ENCODE results near the gene EDAR. TPM values are rescaled to one million over a fixed set of nuclear protein-coding genes. Genes with fewer than 3 reads are reported as not detected.

EDAR gene
- total RNA-seq, 4 donors from 2014 or later = 0.38 to 5.0 (median 0.88) TPM; not detected in 1

DNA sequence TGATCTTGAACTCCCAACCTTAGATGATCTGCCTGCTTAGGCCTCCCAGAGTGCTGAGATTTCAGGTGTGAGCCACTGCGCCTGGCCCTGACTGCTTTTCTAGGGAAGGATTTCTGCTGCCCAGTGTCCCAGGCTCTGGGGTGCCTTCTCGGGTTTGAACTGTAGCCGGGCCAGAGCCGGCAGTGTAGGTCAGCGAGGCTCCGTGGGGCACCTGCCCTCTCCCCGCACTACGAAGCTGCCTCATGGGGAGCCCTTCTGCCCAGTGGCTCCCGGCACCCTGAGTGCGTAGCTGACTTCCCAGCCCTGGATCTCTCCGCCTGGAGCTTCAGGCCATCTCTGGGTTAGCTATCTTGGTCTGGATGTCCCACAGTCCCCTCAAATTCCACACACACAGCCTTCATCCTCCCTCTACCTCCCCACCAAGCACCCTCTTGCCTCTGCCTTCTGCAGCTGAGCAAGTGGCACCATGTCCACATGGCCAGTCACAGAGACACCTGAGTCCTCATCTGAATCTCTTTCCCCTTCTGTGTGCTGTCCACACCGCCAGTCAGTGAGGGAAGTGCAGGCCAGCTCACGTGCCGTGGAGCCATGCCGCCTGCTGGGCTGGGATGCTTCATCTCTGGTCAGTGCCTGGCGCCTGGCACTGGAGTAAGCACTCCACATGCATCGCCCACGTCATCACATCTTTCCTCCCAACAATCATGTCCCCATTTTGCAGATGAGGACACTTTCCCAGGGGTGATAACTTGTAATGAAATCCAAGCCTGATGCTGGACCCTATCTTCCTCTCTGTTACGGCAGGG, 69.2 kb downstream of the EDAR start:
- TF ChIP-seq POLR2A (IDR thresholded peaks at IDR 0.05) = no peak
- TF ChIP-seq, protein P1, sequence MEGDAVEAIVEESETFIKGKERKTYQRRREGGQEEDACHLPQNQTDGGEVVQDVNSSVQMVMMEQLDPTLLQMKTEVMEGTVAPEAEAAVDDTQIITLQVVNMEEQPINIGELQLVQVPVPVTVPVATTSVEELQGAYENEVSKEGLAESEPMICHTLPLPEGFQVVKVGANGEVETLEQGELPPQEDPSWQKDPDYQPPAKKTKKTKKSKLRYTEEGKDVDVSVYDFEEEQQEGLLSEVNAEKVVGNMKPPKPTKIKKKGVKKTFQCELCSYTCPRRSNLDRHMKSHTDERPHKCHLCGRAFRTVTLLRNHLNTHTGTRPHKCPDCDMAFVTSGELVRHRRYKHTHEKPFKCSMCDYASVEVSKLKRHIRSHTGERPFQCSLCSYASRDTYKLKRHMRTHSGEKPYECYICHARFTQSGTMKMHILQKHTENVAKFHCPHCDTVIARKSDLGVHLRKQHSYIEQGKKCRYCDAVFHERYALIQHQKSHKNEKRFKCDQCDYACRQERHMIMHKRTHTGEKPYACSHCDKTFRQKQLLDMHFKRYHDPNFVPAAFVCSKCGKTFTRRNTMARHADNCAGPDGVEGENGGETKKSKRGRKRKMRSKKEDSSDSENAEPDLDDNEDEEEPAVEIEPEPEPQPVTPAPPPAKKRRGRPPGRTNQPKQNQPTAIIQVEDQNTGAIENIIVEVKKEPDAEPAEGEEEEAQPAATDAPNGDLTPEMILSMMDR (IDR thresholded peaks at IDR 0.05) = no peak
- H3K27me3 ChIP-seq = no peaks in the 10 kb centered on the region
- DNase-seq = peak in 2 of 3 donors; percentile 21 to 36
- H3K36me3 ChIP-seq = no peaks in the 10 kb centered on the region
- no peak overlapping the region for H3K4me3 ChIP-seq
- H3K9me3 ChIP-seq = no peaks in the 10 kb centered on the region
- H3K27ac ChIP-seq = no peak overlapping the region
- peaks cover 0 to 4% (median 0%) of the 10 kb centered on the region in 4 donors for H3K4me1 ChIP-seq

DNA sequence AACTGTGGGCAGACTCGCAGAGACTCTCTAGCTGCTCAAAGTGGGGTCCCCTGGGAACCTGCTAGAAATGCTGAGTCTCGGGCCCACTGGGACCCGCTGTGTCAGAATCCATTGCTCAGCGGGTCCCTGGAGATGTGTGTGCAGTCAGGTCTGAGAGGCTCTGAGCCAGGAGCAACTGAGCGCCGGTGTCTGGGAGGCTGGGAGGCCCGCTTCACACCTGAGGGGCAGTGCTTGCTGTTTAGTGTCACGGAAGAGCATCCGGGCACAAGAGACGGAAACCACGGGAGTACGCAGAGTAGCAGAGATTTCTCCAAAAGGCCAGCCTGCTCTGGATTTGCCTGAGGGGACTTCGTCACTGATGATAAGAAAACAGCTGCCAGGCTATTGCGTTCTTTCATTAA, 70.1 kb downstream of the EDAR start:
- H3K27ac ChIP-seq = no peak overlapping the region
- H3K9me3 ChIP-seq = no peaks in the 10 kb centered on the region
- no peak overlapping the region for H3K4me3 ChIP-seq
- DNase-seq = peak in 1 of 3 donors; percentile 20
- H3K27me3 ChIP-seq = no peaks in the 10 kb centered on the region
- TF ChIP-seq POLR2A (IDR thresholded peaks at IDR 0.05) = no peak
- TF ChIP-seq, protein P1 (IDR thresholded peaks at IDR 0.05) = no peak
- H3K4me1 ChIP-seq = peaks cover 0 to 4% (median 0%) of the 10 kb centered on the region in 4 donors
- no peaks in the 10 kb centered on the region for H3K36me3 ChIP-seq

DNA sequence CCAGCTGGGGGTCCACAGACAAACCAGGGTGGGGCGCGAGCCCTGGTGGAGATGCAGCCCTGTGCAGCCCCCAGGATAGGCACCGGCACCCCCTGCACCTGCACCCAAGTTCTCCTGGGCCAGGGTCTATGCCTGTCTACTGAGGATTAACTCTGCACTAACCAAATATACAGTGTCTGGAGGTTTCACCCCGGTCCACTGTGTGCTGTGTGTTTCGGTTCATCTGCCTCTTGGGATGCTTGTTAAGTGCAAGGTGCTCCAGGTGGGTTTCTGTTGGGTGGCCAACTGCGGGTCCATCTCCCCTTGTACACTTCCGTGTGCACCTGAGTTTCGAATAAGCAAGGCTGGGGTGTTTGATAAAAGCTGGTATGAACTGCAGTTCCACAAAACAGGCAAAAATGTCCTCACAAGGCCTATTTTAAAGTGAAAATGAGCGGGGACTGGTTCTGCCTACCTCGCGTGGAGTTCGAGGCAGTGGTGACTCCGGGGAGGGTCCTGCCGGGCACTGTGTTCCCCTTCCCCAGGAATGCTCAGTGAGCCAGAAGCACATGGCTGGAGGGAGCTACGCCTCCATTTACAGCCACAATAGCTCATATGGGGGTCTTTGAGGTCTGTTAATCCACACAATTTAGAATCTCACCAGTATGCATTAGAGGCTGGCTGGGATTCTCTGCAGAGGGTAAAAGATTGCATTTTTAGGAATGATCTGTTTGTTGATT, 70.7 kb downstream of the EDAR start:
- Histone ChIP-seq H3K27ac (no peak overlapping the region), H3K4me3 (no peak overlapping the region), H3K9me3 (no peaks in the 10 kb centered on the region), H3K4me1 (peaks cover 0 to 4% (median 0%) of the 10 kb centered on the region in 4 donors), H3K27me3 (no peaks in the 10 kb centered on the region), H3K36me3 (no peaks in the 10 kb centered on the region)
- TF ChIP-seq POLR2A (IDR thresholded peaks at IDR 0.05) = no peak
- TF ChIP-seq, protein P1 (IDR thresholded peaks at IDR 0.05) = no peak
- DNase-seq = peak in 2 of 3 donors; percentile 25 to 27

DNA sequence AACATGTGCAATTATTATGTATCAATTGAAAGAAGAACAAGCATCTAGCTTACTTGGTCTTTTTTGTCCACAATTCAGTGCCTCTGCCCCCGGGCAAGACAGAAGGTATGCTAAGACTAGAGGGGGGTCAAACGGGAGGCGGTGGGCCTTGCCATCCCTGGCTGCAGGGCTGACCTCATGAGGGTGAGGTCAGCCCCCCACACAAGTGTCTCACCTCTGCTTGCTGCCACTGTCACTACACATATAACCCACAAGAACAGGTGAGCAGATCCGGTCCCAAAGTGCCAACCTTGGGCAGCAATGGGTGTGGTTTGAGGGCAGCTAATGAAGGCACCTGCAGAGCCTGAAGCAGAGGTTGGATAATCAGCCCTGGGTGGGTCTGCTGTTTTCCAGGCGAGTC, 71.5 kb downstream of the EDAR start:
- peaks cover 0 to 4% (median 0%) of the 10 kb centered on the region in 4 donors for H3K4me1 ChIP-seq
- no peaks in the 10 kb centered on the region for H3K9me3 ChIP-seq
- H3K27me3 ChIP-seq = no peaks in the 10 kb centered on the region
- DNase-seq = peak in 1 of 3 donors; percentile 26
- no peak overlapping the region for H3K27ac ChIP-seq
- no peaks in the 10 kb centered on the region for H3K36me3 ChIP-seq
- H3K4me3 ChIP-seq = no peak overlapping the region
- TF ChIP-seq, protein P1 (IDR thresholded peaks at IDR 0.05) = no peak
- TF ChIP-seq POLR2A (IDR thresholded peaks at IDR 0.05) = no peak

DNA sequence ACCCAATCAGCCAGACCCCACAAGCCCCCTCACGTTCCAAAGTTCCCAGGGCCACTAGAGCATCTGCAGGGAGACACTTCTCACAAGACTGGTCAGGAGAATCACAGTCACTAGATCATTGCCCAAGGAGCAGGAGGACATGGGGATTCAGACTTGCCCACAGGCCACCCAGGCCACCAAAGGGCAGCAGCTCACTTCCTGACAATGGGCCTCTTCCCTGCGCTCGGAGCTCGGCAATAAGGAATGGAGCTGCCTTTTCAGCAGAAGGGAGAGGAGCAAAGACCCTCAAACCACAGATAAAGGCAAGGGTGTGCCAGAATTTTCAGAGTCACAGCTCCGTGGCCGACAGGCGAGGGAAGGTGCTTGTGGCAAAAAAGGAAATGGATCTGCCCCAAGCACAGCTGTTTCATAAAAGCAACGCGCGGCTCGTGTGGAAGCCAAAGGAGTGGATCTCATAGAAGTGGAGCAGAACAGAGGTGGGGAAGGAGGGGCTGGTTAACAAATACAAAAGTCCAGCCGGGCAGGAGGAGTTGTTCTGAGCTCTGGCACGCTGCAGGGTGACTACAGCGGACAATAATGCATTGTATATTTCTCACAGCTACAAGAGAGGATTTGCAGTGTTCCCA, 72.1 kb downstream of the EDAR start:
- no peaks in the 10 kb centered on the region for H3K36me3 ChIP-seq
- H3K4me3 ChIP-seq = no peak overlapping the region
- no peak for TF ChIP-seq POLR2A (IDR thresholded peaks at IDR 0.05)
- TF ChIP-seq, protein P1 (IDR thresholded peaks at IDR 0.05) = no peak
- no peak overlapping the region for H3K27ac ChIP-seq
- no peaks in the 10 kb centered on the region for H3K9me3 ChIP-seq
- peak in 2 of 3 donors; percentile 38 to 44 for DNase-seq
- H3K27me3 ChIP-seq = no peaks in the 10 kb centered on the region
- H3K4me1 ChIP-seq = peaks cover 0 to 4% (median 0%) of the 10 kb centered on the region in 4 donors

All from Peyer's patch (tissue), 4 donors.